Caco-2 (cell line): ENCODE measurements around the gene MOAP1. TPM values are rescaled to one million over a fixed set of nuclear protein-coding genes. Genes with fewer than 3 reads are reported as not detected.

Source experiments
- BruUV-seq: library from RNA; stranded (reverse); fragments of 400-500 nt; replicated peaks from 2 replicates; lab custom pipeline; 2021; lab: Mats Ljungman, UMichigan
- CTCF ChIA-PET: fragments of 300-600 bp; sonication (Branson Sonifier 250); formaldehyde crosslinking; loops from one replicate; lab custom pipeline; 2022; ENCODE audit warnings: antibody characterized with exemption; lab: Charles Lee
- POLR2A ChIA-PET: fragments of 300-600 bp; sonication (Branson Sonifier 250); formaldehyde crosslinking; loops from one replicate; lab custom pipeline; 2022; ENCODE audit warnings: antibody characterized with exemption; lab: Charles Lee
- DNase-seq, 2 experiments: peaks; one replicate each; pipeline versions ENCODE4 v3.0.0 to v3.0.0-alpha.2; 2020 to 2022
- H3K27me3 ChIP-seq: replicated peaks from 2 replicates; pipeline ENCODE4 v1.6.0; 2011; ENCODE audit warnings: low read length; ENCODE audit not compliant: control insufficient read depth, insufficient read depth
- H3K36me3 ChIP-seq: 2 replicates; pipeline ENCODE4 v1.5.1; 2011; ENCODE audit warnings: low read length; ENCODE audit not compliant: control insufficient read depth, insufficient read depth
- H3K4me1 ChIP-seq: fragments of 250-450 bp; sonication (Bioruptor Pico); 2 replicates; pipeline ENCODE4 v1.5.1; 2020; ENCODE audit warnings: mild to moderate bottlenecking
- H3K4me3 ChIP-seq: 2 replicates; pipeline ENCODE4 v1.5.1; 2011; ENCODE audit warnings: low read depth, mild to moderate bottlenecking, control low read depth, low read length
- H3K9me3 ChIP-seq: fragments of 250-450 bp; sonication (Bioruptor Pico); 2 replicates; pipeline ENCODE4 v1.5.1; 2020; ENCODE audit warnings: mild to moderate bottlenecking, moderate library complexity
- H3K27ac Mint-ChIP-seq: one replicate; pipeline ENCODE4 v1.8.0; 2022; ENCODE audit warnings: mixed read lengths; ENCODE audit not compliant: unreplicated experiment
- H3K27me3 Mint-ChIP-seq: one replicate; pipeline ENCODE4 v1.8.0; 2022; ENCODE audit warnings: mixed read lengths; ENCODE audit not compliant: insufficient read depth, unreplicated experiment
- H3K36me3 Mint-ChIP-seq: one replicate; pipeline ENCODE4 v1.8.0; 2022; ENCODE audit warnings: mild to moderate bottlenecking, mixed read lengths; ENCODE audit not compliant: insufficient read depth, unreplicated experiment
- H3K4me1 Mint-ChIP-seq: one replicate; pipeline ENCODE4 v1.8.0; 2022; ENCODE audit warnings: low read depth, mixed read lengths; ENCODE audit not compliant: unreplicated experiment
- H3K4me3 Mint-ChIP-seq: one replicate; pipeline ENCODE4 v1.8.0; 2022; ENCODE audit warnings: mild to moderate bottlenecking, moderate library complexity, mixed read lengths; ENCODE audit not compliant: unreplicated experiment
- H3K9me3 Mint-ChIP-seq: one replicate; pipeline ENCODE4 v1.8.0; 2022; ENCODE audit warnings: mixed read lengths; ENCODE audit not compliant: unreplicated experiment
- CTCF ChIP-seq, 2 experiments: fragments of 200-600 bp in 1 of 2; IDR thresholded peaks; 1 replicate in 1 of 2; 2 replicates in 1 of 2; pipeline versions ENCODE4 v1.5.1 to v1.8.0; 2011 to 2022; ENCODE audit warnings: antibody characterized with exemption in 1 of 2, control low read depth in 1 of 2, inconsistent platforms in 1 of 2, low read depth in 1 of 2, low read length in 1 of 2, mild to moderate bottlenecking in 1 of 2, moderate library complexity in 1 of 2; ENCODE audit not compliant: insufficient read depth in 1 of 2, severe bottlenecking in 1 of 2, unreplicated experiment in 1 of 2
- intact Hi-C: fragments of 100-400 bp; cut with micrococcal nuclease; formaldehyde crosslinking; loops from one replicate; pipeline ENCODE4 v1.10.0; 2022; ENCODE audit not compliant: unreplicated experiment
- total RNA-seq: library from RNA; stranded (reverse); gene quantifications from 2 replicates; pipeline ENCODE4 v1.2.3, GENCODE V29; 2022

MOAP1 gene
- total RNA-seq, 1 experiment from 2014 or later = 12.2 TPM

- Mint-ChIP-seq H3K27me3 (no peaks in the 10 kb centered on the region), H3K4me1 (peaks cover 6% of the 10 kb centered on the region), H3K36me3 (peaks cover 6% of the 10 kb centered on the region), H3K9me3 (no peaks in the 10 kb centered on the region), H3K4me3 (no peak overlapping the region), H3K27ac (no peak overlapping the region)
- no TSS peak for BruUV-seq
- Histone ChIP-seq H3K36me3 (no peaks in the 10 kb centered on the region), H3K9me3 (no peaks in the 10 kb centered on the region), H3K27me3 (no peaks in the 10 kb centered on the region), H3K4me3 (no peak overlapping the region), H3K4me1 (no peaks in the 10 kb centered on the region)
- no peak for DNase-seq
- TF ChIP-seq CTCF (IDR thresholded peaks at IDR 0.05; ENCODE audit: insufficient read depth in 1 of 2, low read depth in 1 of 2, low read length in 1 of 2, severe bottlenecking in 1 of 2, unreplicated experiment in 1 of 2) = no peak
- intact Hi-C loops = no loop called here
- ChIA-PET CTCF (no interaction called here), POLR2A (no interaction called here)
Observed at GRCh38 chr14:93136009-93136408, 48.7 kb downstream of the MOAP1 start.

- no peak overlapping the region for H3K4me3 ChIP-seq
- no peaks in the 10 kb centered on the region for H3K4me1 ChIP-seq
- no peaks in the 10 kb centered on the region for H3K9me3 Mint-ChIP-seq
- H3K4me3 Mint-ChIP-seq = no peak overlapping the region
- no peak overlapping the region for H3K27ac Mint-ChIP-seq
- BruUV-seq = no TSS peak
- TF ChIP-seq CTCF (IDR thresholded peaks at IDR 0.05; ENCODE audit: insufficient read depth in 1 of 2, low read depth in 1 of 2, low read length in 1 of 2, severe bottlenecking in 1 of 2, unreplicated experiment in 1 of 2) = no peak
- H3K27me3 ChIP-seq = no peaks in the 10 kb centered on the region
- no peaks in the 10 kb centered on the region for H3K36me3 ChIP-seq
- ChIA-PET CTCF (no interaction called here), POLR2A (no interaction called here)
- H3K27me3 Mint-ChIP-seq = no peaks in the 10 kb centered on the region
- no peak for DNase-seq
- H3K36me3 Mint-ChIP-seq = peaks cover 6% of the 10 kb centered on the region
- H3K4me1 Mint-ChIP-seq = peaks cover 6% of the 10 kb centered on the region
- intact Hi-C loops = no loop called here
- no peaks in the 10 kb centered on the region for H3K9me3 ChIP-seq
Observed at GRCh38 chr14:93135399-93135798, 49.3 kb downstream of the MOAP1 start.

GRCh38 chr14:93133464-93133863 is 51.2 kb downstream of the MOAP1 start:
- Mint-ChIP-seq H3K27me3 (no peaks in the 10 kb centered on the region), H3K27ac (no peak overlapping the region), H3K4me1 (no peaks in the 10 kb centered on the region), H3K9me3 (no peaks in the 10 kb centered on the region), H3K36me3 (no peaks in the 10 kb centered on the region), H3K4me3 (no peak overlapping the region)
- BruUV-seq = no TSS peak
- TF ChIP-seq CTCF (IDR thresholded peaks at IDR 0.05; ENCODE audit: insufficient read depth in 1 of 2, low read depth in 1 of 2, low read length in 1 of 2, severe bottlenecking in 1 of 2, unreplicated experiment in 1 of 2) = no peak
- H3K27me3 ChIP-seq = no peaks in the 10 kb centered on the region
- no peak overlapping the region for H3K4me3 ChIP-seq
- H3K36me3 ChIP-seq = no peaks in the 10 kb centered on the region
- ChIA-PET CTCF (interaction anchor here (0.7 to 1.8 kb wide), 6 partner anchors 18 to 608 kb away, joined by 3 to 20 read pairs (median 6); no protein-coding TSS in a partner anchor), POLR2A (no interaction called here)
- DNase-seq = no peak
- no peaks in the 10 kb centered on the region for H3K9me3 ChIP-seq
- intact Hi-C loops = no loop called here
- H3K4me1 ChIP-seq = no peaks in the 10 kb centered on the region
